H9 (cell line): ENCODE data around the gene IGF2R. TPM values are rescaled to one million over a fixed set of nuclear protein-coding genes. Genes with fewer than 3 reads are reported as not detected.

Source experiments
- DNase-seq: peaks from one replicate; pipeline ENCODE4 v3.0.0-alpha.2; 2017
- H2AFZ ChIP-seq: one replicate; pipeline ENCODE4 v1.6.1; 2013; ENCODE audit warnings: mild to moderate bottlenecking, low read length, control low read depth, moderate library complexity
- H2AK5ac ChIP-seq: 2 replicates; pipeline ENCODE4 v1.6.1; 2013; ENCODE audit warnings: low read length, control low read depth, mixed read lengths; ENCODE audit not compliant: insufficient read length
- H2BK120ac ChIP-seq: one replicate; pipeline ENCODE4 v1.6.1; 2013; ENCODE audit warnings: low read depth, mild to moderate bottlenecking, low read length, control low read depth, inconsistent platforms; ENCODE audit not compliant: poor library complexity, severe bottlenecking
- H2BK12ac ChIP-seq: 2 replicates; pipeline ENCODE4 v1.6.1; 2013; ENCODE audit warnings: low read length, control low read depth, mixed read lengths, low read depth; ENCODE audit not compliant: insufficient read length
- H2BK15ac ChIP-seq: 2 replicates; pipeline ENCODE4 v1.6.1; 2013; ENCODE audit warnings: low read depth, low read length, control low read depth
- H2BK20ac ChIP-seq: one replicate; pipeline ENCODE4 v1.6.1; 2013; ENCODE audit warnings: low read depth, mild to moderate bottlenecking, low read length, control low read depth, inconsistent platforms; ENCODE audit not compliant: poor library complexity, severe bottlenecking
- H2BK5ac ChIP-seq: 2 replicates; pipeline ENCODE4 v1.6.1; 2013; ENCODE audit warnings: low read length, control low read depth, mixed read lengths; ENCODE audit not compliant: insufficient read length
- H3K14ac ChIP-seq: 2 replicates; pipeline ENCODE4 v1.6.1; 2013; ENCODE audit warnings: low read length, control low read depth; ENCODE audit not compliant: insufficient read depth
- H3K18ac ChIP-seq: 2 replicates; pipeline ENCODE4 v1.6.1; 2013; ENCODE audit warnings: low read depth, mild to moderate bottlenecking, mixed read lengths, low read length, control low read depth; ENCODE audit not compliant: insufficient read length
- H3K23ac ChIP-seq: 2 replicates; pipeline ENCODE4 v1.6.1; 2013; ENCODE audit warnings: low read length, control low read depth, mixed read lengths, low read depth; ENCODE audit not compliant: insufficient read length
- H3K23me2 ChIP-seq: 2 replicates; pipeline ENCODE4 v1.6.1; 2013; ENCODE audit warnings: low read depth, mild to moderate bottlenecking, mixed read lengths, low read length, control low read depth; ENCODE audit not compliant: insufficient read length, poor library complexity, severe bottlenecking
- H3K27ac ChIP-seq: 2 replicates; pipeline ENCODE4 v1.5.1; 2013; ENCODE audit warnings: low read length, control low read depth, mixed read lengths, low read depth; ENCODE audit not compliant: insufficient read length
- H3K27me3 ChIP-seq: 2 replicates; pipeline ENCODE4 v1.6.1; 2013; ENCODE audit warnings: low read length, control low read depth, inconsistent platforms; ENCODE audit not compliant: insufficient read depth
- H3K4ac ChIP-seq: 2 replicates; pipeline ENCODE4 v1.6.1; 2013; ENCODE audit warnings: low read depth, mild to moderate bottlenecking, control low read depth, inconsistent platforms, low read length, moderate library complexity
- H3K4me1 ChIP-seq: 2 replicates; pipeline ENCODE4 v1.6.1; 2013; ENCODE audit warnings: low read length, control low read depth, inconsistent platforms; ENCODE audit not compliant: insufficient read depth
- H3K4me2 ChIP-seq: 2 replicates; pipeline ENCODE4 v1.6.1; 2013; ENCODE audit warnings: low read length, control low read depth, mixed read lengths; ENCODE audit not compliant: insufficient read length, insufficient read depth
- H3K56ac ChIP-seq: 2 replicates; pipeline ENCODE4 v1.6.1; 2013; ENCODE audit warnings: low read depth, mild to moderate bottlenecking, mixed read lengths, low read length, control low read depth; ENCODE audit not compliant: insufficient read length
- H3K79me1 ChIP-seq: 2 replicates; pipeline ENCODE4 v1.6.1; 2013; ENCODE audit warnings: low read depth, mild to moderate bottlenecking, moderate library complexity, low read length, control low read depth, inconsistent platforms; ENCODE audit not compliant: insufficient read depth, poor library complexity, severe bottlenecking
- H3K79me2 ChIP-seq: 2 replicates; pipeline ENCODE4 v1.6.1; 2013; ENCODE audit warnings: low read length, control low read depth, inconsistent platforms; ENCODE audit not compliant: insufficient read depth
- H3K9ac ChIP-seq: 2 replicates; pipeline ENCODE4 v1.6.1; 2013; ENCODE audit warnings: low read length, control low read depth, mixed read lengths; ENCODE audit not compliant: insufficient read length; ENCODE audit errors: extremely low read depth
- H3K9me3 ChIP-seq: one replicate; pipeline ENCODE4 v1.6.1; 2013; ENCODE audit warnings: low read depth, low read length, inconsistent platforms; ENCODE audit not compliant: control insufficient read depth
- H3T11ph ChIP-seq: one replicate; pipeline ENCODE4 v1.6.1; 2013; ENCODE audit warnings: mild to moderate bottlenecking, low read length, control low read depth, inconsistent platforms
- H4K20me1 ChIP-seq: one replicate; pipeline ENCODE4 v1.6.1; 2013; ENCODE audit not compliant: control insufficient read depth, insufficient read length, insufficient read depth
- H4K5ac ChIP-seq: 2 replicates; pipeline ENCODE4 v1.6.1; 2013; ENCODE audit warnings: low read depth, mild to moderate bottlenecking, mixed read lengths, low read length, control low read depth; ENCODE audit not compliant: insufficient read length
- H4K8ac ChIP-seq: replicated peaks from 2 replicates; pipeline ENCODE4 v1.6.1; 2013; ENCODE audit warnings: low read length, control low read depth, mixed read lengths, low read depth; ENCODE audit not compliant: insufficient read length
- H4K91ac ChIP-seq: 2 replicates; pipeline ENCODE4 v1.6.1; 2013; ENCODE audit warnings: low read depth, mild to moderate bottlenecking, moderate library complexity, mixed read lengths, low read length, control low read depth; ENCODE audit not compliant: insufficient read length
- H3K27ac Mint-ChIP-seq, 3 experiments: 2 replicates in 2 of 3; 3 replicates in 1 of 3; pipeline ENCODE4 v1.8.0; 2020 to 2021; ENCODE audit warnings: mixed read lengths in 3 of 3, mild to moderate bottlenecking in 1 of 3, moderate library complexity in 1 of 3
- H3K27me3 Mint-ChIP-seq: 2 replicates; pipeline ENCODE4 v1.8.0; 2021; ENCODE audit warnings: low read depth, mild to moderate bottlenecking, moderate library complexity, mixed read lengths
- H3K36me3 Mint-ChIP-seq, 3 experiments: 2 replicates in 2 of 3; 3 replicates in 1 of 3; pipeline ENCODE4 v1.8.0; 2020 to 2021; ENCODE audit warnings: low read depth in 3 of 3, mixed read lengths in 3 of 3; ENCODE audit not compliant: insufficient read depth in 1 of 3
- H3K4me1 Mint-ChIP-seq, 2 experiments: 2 replicates each; pipeline ENCODE4 v1.8.0; 2020; ENCODE audit warnings: mixed read lengths in 2 of 2
- H3K4me3 Mint-ChIP-seq, 2 experiments: 2 replicates in 1 of 2; 3 replicates in 1 of 2; pipeline ENCODE4 v1.8.0; 2020 to 2021; ENCODE audit warnings: mild to moderate bottlenecking in 2 of 2, mixed read lengths in 2 of 2, moderate library complexity in 1 of 2
- H3K9me3 Mint-ChIP-seq, 2 experiments: 2 replicates in 1 of 2; 3 replicates in 1 of 2; pipeline ENCODE4 v1.8.0; 2020; ENCODE audit warnings: mild to moderate bottlenecking in 2 of 2, mixed read lengths in 2 of 2, moderate library complexity in 1 of 2
- CTCF ChIP-seq: fragments of 200-600 bp; sonication (generic); conservative IDR thresholded peaks from 3 replicates; pipeline ENCODE4 v1.8.0; 2021; ENCODE audit warnings: antibody characterized with exemption, mild to moderate bottlenecking
- WGBS: extraction: QIAGEN DNeasy Blood & Tissue Kit; methylation state at CpG from one replicate; pipeline ENCODE4 v1.1.7; 2013; ENCODE audit warnings: missing lambda C conversion rate, low lambda C conversion rate, mixed read lengths; ENCODE audit not compliant: insufficient read length; ENCODE audit errors: extremely low coverage; 5-methylcytosine and 5-hydroxymethylcytosine counted together
- total RNA-seq: library from RNA; stranded (reverse); gene quantifications from 2 replicates; pipeline ENCODE4 v1.2.1, GENCODE V29; 2021

Gene IGF2R
- total RNA-seq, 1 experiment from 2014 or later = 66.7 TPM

DNA sequence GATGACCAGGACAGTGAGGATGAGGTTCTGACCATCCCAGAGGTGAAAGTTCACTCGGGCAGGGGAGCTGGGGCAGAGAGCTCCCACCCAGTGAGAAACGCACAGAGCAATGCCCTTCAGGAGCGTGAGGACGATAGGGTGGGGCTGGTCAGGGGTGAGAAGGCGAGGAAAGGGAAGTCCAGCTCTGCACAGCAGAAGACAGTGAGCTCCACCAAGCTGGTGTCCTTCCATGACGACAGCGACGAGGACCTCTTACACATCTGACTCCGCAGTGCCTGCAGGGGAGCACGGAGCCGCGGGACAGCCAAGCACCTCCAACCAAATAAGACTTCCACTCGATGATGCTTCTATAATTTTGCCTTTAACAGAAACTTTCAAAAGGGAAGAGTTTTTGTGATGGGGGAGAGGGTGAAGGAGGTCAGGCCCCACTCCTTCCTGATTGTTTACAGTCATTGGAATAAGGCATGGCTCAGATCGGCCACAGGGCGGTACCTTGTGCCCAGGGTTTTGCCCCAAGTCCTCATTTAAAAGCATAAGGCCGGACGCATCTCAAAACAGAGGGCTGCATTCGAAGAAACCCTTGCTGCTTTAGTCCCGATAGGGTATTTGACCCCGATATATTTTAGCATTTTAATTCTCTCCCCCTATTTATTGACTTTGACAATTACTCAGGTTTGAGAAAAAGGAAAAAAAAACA, 136.1 kb downstream of the IGF2R start:
- Histone ChIP-seq H2BK120ac (no peak overlapping the region), H3K23me2 (no peaks in the 10 kb centered on the region), H4K20me1 (no peaks in the 10 kb centered on the region), H3K27me3 (no peaks in the 10 kb centered on the region), H4K8ac (no peak overlapping the region), H2BK12ac (no peak overlapping the region), H3K14ac (no peak overlapping the region), H4K91ac (no peak overlapping the region), H3T11ph (no peak overlapping the region), H2BK20ac (no peak overlapping the region), H3K23ac (no peak overlapping the region), H3K4me2 (no peak overlapping the region), H3K4me1 (no peaks in the 10 kb centered on the region), H2BK5ac (no peak overlapping the region), H2BK15ac (no peak overlapping the region), H3K9me3 (no peaks in the 10 kb centered on the region), H3K27ac (no peak overlapping the region), H3K79me2 (no peaks in the 10 kb centered on the region), H4K5ac (no peak overlapping the region), H2AK5ac (no peak overlapping the region), H3K79me1 (no peaks in the 10 kb centered on the region), H3K9ac (no peak overlapping the region), H3K4ac (no peak overlapping the region), H3K18ac (no peak overlapping the region), H2AFZ (no peak overlapping the region), H3K56ac (no peak overlapping the region)
- Mint-ChIP-seq H3K4me3 (no peak overlapping the region), H3K27ac (no peak overlapping the region), H3K4me1 (no peaks in the 10 kb centered on the region), H3K9me3 (no peaks in the 10 kb centered on the region), H3K27me3 (no peaks in the 10 kb centered on the region), H3K36me3 (peaks cover 35 to 54% (median 37%) of the 10 kb centered on the region in 3 experiments; a peak in 6 of 7 replicates)
- WGBS = no CpG with 5 or more reads among the region's 20 CpGs
- peak; percentile 31; the same call in 1 of the 3 replicates for TF ChIP-seq CTCF
- DNase-seq = no peak
